GM20000 (cell line): Measurements from ENCODE around the gene RAMP3.

Experiments used
- DNase-seq: peaks from one replicate; pipeline ENCODE4 v3.0.0; 2012; ENCODE audit warnings: low spot score
- TF ChIP-seq, protein P1 (sequence below): IDR thresholded peaks from 2 replicates; pipeline ENCODE4 v1.5.1; 2012; ENCODE audit warnings: mild to moderate bottlenecking, control low read depth; ENCODE audit errors: extremely low read depth, missing control alignments

RAMP3 gene

DNA sequence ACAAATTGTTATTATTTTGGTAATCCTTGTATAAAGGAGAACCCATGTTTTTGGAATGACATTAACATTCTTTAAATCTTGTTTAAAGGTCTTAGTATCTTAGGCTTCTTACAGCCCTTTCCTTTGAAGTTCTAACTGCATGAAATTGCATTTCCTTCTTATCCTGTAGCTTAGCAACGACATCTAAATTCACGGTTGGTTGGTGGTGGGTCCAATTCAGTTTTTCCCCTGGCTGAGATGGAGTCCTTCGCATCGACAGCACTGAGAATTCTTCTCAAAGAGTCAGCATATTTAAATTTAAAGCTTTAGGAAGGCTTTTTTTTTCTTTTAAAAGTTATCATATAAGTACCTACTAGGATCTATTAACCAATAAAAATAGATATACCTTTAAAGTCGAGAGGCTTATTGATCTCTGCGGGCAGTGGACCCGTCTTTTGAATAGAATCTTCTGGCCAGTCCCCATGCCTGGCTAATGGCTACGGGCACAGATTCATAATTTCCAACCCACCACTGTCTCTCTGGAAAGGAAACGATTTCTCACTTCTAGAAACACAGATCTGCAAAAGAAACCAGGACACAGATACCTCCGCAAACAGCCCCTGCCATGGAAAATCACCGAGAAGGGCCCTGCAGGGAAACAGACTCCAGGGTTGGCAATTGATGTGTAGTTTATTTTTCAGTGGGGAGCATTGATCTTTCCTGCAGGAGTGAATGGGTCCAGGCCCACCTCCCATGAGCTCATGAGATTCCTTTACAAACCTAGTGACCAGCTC lies 63.4 kb downstream of the RAMP3 start:
- TF ChIP-seq, protein P1, sequence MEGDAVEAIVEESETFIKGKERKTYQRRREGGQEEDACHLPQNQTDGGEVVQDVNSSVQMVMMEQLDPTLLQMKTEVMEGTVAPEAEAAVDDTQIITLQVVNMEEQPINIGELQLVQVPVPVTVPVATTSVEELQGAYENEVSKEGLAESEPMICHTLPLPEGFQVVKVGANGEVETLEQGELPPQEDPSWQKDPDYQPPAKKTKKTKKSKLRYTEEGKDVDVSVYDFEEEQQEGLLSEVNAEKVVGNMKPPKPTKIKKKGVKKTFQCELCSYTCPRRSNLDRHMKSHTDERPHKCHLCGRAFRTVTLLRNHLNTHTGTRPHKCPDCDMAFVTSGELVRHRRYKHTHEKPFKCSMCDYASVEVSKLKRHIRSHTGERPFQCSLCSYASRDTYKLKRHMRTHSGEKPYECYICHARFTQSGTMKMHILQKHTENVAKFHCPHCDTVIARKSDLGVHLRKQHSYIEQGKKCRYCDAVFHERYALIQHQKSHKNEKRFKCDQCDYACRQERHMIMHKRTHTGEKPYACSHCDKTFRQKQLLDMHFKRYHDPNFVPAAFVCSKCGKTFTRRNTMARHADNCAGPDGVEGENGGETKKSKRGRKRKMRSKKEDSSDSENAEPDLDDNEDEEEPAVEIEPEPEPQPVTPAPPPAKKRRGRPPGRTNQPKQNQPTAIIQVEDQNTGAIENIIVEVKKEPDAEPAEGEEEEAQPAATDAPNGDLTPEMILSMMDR, result no peak
- DNase-seq, result no peak

DNA sequence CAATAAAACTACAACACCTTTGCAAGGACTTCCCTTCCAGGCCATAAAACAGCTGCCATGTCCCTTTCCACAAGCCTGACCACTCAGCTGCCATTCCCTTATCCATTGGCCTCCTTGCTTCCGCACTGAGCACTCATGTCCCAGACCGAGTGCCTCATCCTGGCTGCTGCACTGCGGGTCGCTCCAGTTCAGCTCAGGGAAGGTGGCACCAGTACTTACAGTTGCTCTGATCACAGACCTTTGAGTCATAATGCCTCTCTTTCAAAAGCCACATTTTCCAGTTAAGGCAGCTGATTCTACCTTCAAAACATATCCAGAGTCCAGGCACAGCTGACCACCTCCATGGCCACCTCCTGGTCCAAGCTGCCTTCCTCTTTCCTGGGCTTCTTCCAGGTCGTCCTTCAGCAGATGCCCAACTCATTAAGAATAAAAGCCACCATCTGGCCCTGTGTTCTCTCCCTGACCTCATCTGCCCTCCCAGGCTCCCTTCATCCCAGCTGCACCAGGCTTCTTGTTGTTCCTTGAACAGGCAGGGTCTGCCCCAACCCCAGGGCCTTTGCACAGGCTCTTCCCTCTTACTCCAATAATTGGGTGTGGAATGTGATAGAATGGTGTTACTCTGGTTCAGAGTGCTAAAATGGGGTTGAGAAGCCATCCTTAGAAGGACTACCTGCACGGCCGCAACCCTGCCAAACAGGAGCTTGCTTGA lies 64.5 kb downstream of the RAMP3 start:
- no peak for DNase-seq
- TF ChIP-seq, protein P1, result no peak

DNA sequence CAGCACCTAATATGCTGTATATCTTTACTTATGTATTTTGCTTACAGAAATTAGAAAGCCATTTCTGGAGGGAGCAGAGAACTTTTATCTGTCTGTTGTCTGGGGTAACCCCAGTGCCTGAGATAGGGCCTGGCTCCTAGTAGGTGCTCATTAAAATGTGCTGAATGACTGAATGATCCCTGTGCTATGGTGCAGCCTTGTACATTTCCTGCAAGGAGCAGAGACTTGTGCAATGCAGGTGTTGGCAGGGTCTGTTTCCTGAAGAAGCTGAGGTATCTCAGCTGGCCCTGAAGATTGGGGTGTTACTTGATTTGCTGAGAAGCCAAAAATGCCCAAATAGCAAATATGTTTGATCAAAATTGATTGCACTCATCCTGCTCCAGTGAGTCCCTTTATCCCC lies 65.5 kb downstream of the RAMP3 start:
- DNase-seq, result no peak
- TF ChIP-seq, protein P1, result no peak

DNA sequence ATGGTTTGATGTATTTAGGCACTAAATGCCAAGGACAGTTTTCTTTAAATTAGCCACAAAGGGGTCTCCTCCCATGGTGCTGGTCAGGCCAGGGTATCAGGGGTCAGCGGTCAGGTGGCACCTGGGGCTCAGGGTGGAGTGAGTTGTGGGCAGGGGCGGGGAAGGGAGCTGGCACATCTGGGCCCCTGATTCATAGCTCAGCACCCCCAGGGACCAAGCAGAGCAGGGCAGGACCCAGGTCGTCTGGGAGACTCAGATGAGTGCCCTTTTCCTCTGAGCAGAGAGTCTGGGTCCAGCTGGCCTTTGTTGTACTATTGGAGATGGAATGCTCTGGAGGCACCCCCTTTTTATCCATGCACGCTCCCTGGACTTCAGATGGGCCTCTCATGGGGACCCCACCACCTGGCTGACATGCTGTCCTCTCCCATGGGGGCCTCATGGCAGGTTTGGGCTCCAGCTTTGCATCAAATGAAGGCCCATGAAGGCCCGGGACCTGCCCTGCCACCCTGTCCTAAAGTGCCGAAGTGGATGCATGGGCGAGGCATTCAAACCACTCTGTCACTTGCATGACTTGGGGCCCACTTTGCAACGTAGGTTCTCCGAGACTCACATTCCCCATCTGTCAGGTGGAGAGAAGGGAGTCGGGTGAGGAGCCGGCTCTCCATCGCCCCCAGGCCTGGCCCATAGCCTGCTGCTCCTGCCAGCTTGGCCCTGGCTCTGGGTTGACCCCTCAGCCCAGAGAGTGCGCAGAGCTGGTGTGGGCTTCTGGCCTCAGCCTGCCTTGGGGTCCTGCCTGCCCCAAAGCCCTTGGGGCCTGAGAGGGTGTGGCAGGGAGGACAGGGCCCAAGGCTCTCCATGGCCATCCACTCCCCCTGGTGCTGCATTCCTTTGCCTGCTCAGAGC lies 66.4 kb downstream of the RAMP3 start:
- TF ChIP-seq, protein P1, result no peak
- no peak for DNase-seq

DNA sequence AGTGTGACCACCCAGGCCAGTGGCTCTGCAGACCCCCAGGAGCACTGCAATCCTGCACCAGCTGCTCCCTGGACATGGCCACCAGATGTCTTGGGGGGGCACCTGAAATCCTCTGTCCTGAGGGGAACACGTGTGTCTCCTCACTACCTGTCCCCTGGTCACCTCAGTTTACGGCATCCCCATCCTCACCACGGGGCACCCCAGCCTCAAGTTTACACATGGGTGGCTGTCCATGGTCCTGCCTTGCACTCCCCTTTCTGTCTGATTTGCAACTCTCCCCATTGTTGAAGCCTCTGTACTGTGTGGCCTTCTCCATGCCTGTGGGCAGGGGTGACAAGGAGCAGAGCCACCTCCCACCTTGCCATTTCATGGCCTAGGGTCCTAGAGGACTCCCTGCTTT lies 67.2 kb downstream of the RAMP3 start:
- TF ChIP-seq, protein P1, result no peak
- no peak for DNase-seq

DNA sequence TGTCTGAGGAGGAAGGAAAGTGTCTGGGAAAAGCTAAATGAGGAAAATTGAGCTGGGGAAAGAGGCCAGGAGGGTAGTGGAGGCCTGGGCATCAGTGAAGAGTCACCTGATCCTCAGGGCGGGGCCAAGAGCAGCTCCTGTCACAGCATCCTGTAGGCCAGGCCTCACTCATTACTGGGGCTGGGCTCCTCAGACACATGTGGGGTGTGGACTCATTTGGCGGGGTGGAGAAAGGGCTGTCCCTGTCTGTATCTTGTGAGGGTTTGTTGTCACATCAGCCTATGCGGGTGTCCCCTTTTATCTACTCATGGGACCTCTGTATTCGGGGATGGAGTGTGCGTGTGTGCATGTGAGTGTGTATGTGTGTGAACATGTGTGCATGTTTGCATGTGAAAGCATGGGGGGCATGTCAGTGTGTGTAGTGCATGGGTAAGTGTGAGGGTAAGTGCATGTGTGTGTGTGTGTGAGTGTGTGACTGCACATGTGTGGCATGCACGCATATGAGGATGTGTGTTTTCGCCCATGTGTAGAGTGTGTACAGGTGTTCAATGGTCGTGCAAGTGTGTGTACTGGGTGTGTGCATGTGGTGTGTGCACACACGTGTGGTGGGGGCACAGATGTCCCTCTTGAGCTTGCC lies 67.8 kb downstream of the RAMP3 start:
- no peak for DNase-seq
- TF ChIP-seq, protein P1, result no peak

DNA sequence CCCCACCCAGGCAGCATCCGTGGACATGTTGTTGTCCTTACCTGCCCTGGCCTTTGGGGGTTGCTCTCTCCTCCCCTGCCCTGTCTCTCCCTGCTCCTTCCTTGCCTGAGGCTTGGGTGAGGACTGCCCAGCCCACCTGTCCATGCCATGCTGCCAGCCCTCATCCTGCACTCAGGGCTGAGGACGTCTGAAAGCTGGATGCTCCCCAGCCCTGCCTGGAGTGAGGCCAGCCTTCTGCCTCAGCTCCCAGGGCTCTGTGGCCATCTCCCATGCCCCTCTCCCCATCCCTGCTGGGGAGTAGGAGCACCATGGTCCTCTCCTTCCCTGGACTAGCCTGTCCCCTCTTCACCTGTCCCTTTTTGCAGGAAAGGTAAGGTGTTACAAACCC lies 68.4 kb downstream of the RAMP3 start:
- no peak for DNase-seq
- TF ChIP-seq, protein P1, result no peak
